Endothelial cell of hepatic sinusoid (primary cell): Measurements from ENCODE around the gene TRPC4AP.

Experiments
- in situ Hi-C: cut with HindIII; loops from 2 replicates; pipeline ENCODE4 v1.10.0; 2017; ENCODE audit warnings: low sequenced_read_pairs

The TRPC4AP gene

DNA sequence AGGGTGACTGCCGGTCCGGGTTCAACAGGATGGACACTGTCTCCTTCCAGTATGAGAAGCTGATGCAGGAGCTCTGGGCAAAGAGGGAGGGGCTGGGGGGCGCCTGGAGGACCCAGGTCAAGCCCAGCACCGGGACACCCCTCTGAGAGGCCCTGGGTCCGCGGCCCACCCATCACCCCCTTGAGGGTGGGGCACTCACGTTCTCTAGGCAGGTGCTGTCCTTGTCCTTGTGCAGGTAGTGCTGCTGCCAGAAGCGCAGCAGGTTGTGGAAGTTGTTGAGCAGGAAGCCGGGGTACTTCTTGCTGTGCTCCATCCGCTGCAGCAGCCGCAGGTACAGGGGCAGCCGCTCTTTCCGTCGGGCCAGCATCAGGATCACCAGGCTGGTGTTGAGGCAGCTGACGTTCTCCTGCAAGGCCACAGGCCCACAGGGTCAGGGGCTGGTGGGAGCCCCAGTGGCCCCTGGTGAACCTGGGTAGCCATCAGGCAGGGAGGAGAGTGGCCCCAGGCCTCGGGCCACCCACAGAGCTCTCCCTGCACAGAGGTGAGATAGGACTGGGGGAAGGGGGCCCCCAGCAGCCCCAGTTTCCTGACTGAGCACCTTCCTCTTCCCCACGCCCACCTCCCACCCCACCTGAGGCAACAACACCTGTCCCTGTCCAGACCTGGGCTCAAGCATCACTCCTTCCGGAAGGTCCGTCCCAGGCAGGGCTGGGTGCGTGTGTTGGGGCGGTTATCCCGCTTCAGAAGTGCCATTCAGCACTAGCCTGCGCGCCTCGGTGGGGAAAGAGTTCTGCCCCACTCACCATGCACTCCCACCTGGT, 89.2 kb downstream of the TRPC4AP start:
- in situ Hi-C loops = no loop called here

DNA sequence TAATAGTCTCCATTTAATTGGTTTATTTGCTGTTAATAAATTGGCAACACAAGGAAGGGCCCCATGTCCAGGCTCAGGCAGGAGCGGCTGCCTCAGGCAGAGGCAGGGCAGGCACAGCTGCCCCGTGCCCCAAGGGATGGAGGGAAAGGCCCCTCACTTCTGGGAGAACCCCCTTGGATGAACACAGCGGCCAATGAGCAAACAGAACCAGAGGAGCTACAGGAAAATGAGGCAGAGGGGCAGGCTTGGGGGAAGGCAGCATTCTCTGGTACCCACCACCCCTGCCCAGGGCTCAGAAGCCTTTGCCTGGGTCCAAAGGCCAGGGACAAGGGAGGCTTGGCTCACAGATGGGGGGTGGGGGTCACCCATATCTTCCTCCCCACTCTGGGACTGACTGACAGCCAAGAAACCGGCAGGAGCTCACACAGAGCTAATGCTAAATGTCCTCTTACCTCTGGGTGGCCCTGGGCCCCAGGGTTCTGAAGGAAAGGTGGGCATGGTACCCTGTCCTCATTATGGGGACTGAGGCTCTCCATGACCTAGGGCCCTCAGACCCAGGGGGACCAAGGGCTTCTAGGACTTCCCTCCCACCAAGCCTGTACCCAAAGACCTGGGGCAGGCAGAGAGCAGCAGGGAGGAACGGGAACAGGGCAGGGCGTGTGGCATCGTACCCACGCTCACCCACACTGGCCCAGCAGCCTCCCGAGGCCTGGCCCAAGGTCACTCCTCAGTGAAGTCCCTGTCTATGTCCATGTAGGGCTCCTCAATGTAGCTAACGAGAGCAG, 90.0 kb downstream of the TRPC4AP start:
- in situ Hi-C loops = no loop called here

DNA sequence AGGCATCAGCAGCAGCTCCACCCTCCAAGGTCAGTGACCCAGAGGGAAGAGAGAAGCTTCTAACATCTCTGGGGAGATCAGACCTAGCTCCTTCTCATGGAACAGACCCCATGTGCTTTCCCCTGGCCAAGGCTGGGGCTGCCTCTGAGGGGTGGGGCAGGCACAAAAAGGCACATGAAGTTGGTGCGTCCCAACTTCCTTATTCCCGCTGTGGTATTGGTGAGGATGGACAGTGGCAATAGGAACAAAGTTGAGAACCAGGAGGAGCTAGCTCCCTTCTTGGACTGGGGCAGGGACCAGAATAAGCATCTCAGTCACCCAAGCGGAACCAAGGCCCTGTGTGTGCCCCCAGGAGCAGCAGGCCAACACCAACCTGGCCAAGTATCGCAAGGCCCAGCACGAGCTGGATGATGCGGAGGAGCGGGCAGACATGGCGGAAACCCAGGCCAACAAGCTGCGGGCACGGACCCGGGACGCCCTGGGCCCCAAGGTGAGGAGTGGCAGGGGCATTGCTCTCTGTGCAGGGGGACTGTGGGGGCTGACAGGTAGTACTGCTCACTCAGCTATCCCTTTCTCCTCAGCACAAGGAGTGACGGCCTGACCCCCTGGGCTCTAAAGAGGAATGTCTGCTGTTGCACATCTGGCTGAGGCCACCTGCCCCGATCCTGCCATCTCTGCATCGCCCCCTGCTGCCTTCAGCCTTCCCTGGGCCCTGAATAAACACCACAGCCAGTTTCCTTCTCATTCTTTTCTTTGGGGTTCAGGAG, 90.8 kb downstream of the TRPC4AP start:
- in situ Hi-C loops = no loop called here

DNA sequence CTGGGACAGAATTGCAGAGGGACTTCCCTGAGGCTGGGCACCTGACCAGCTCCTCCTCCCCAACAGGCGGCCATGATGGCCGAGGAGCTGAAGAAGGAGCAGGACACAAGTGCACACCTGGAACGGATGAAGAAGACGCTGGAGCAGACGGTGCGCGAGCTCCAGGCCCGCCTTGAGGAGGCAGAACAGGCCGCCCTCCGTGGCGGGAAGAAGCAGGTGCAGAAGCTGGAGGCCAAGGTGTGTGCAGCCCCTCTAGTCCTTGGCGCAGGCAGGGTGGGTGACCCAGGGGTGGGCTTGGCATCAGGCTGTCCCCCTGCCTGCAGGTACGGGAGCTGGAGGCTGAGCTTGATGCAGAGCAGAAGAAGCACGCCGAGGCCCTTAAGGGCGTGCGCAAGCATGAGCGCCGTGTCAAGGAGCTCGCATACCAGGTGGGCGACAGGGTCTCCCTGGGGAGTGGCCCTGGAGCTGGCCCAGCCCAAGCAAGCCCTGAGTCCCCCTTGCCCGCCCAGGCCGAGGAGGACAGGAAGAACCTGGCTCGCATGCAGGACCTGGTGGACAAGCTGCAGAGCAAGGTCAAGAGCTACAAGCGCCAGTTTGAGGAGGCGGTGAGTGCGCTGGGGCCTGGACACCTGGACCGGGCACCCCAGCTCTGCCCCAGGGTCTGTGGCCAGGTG, 91.5 kb downstream of the TRPC4AP start:
- in situ Hi-C loops = no loop called here

DNA sequence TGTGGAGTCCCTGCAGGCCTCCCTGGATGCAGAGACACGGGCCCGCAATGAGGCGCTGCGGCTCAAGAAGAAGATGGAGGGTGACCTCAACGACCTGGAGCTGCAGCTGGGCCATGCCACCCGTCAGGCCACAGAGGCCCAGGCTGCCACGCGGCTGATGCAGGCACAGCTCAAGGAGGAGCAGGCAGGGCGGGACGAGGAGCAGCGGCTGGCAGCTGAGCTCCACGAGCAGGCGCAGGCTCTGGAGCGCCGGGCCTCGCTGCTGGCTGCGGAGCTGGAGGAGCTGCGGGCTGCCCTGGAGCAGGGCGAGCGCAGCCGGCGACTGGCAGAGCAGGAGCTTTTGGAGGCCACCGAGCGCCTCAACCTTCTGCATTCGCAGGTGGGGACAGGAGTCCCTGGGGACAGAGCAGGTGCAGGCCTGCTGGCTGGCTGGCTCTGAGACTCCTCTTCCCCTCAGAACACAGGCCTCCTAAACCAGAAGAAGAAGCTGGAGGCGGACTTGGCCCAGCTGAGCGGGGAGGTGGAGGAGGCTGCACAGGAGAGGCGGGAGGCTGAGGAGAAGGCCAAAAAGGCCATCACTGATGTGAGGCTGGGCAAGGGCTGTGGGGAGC, 92.2 kb downstream of the TRPC4AP start:
- in situ Hi-C loops = no loop called here

DNA sequence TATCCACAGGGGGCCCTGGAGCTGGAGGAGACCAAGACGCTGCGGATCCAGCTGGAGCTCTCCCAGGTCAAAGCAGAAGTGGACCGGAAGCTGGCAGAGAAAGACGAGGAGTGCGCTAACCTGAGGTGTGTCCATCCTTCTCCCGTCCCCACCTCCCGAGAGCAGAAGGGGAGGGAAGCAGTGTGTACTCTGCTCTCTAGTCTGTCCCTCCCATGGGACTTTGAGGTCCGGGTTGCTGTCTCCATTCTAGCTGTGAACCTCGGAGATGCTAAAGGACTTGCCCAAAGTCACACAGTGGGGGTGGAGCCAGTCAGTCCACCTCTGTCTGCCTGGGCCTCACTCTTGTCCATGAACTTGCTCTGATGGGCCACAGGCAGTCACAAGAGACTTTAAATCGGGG, 92.8 kb downstream of the TRPC4AP start:
- in situ Hi-C loops = no loop called here

DNA sequence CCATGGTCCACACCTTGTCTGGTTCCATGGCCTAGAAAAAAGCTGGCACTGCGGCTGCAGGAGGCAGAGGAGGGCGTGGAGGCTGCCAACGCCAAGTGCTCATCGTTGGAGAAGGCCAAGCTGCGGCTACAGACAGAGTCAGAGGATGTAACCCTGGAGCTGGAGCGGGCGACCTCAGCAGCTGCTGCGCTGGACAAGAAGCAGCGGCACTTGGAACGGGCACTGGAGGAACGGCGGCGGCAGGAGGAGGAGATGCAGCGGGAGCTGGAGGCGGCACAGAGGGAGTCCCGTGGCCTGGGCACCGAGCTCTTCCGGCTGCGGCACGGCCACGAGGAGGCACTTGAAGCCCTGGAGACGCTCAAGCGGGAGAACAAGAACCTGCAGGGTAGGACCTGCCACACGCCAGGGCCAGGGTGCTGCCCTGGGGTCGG, 93.6 kb downstream of the TRPC4AP start:
- in situ Hi-C loops = no loop called here

DNA sequence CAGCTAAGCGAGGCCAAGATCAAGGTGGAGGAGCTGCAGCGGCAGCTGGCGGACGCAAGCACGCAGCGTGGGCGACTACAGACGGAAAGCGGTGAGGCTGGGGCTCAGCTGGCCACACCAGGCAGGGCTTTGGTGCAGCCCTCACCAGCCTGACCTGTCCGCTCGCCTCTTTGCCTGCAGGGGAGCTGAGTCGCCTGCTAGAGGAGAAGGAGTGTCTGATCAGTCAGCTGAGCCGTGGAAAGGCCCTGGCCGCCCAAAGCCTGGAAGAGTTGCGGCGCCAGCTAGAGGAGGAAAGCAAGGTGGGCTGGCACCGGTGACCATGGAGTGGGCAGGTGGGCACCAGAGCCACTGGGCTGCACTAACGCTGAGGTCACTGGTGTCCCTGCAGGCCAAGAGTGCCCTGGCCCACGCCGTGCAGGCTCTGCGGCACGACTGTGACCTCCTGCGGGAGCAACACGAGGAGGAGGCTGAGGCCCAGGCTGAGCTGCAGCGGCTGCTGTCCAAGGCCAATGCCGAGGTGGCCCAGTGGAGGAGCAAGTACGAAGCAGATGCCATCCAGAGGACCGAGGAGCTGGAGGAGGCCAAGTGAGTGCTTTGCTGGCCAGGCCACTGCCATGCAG, 94.2 kb downstream of the TRPC4AP start:
- in situ Hi-C loops = no loop called here

DNA sequence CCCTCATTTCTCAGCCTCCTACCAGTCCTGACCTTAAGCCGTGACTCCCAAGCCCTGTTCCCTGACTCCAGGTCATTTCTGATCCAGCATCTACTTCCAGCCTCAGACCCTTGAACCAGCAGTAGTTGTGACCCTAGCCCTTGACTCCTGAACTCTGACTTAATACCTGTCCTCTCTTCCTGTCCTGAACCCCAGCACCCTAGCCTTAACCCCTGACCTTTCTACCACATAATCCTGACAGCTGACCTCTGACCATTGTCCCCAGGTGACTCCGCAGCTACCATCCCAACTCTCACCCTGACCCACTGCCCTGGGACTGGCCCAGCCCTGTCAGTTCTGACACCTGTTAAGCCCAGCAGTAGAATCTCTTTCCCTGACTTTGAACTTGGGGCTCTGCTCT, 94.8 kb downstream of the TRPC4AP start:
- in situ Hi-C loops = no loop called here

DNA sequence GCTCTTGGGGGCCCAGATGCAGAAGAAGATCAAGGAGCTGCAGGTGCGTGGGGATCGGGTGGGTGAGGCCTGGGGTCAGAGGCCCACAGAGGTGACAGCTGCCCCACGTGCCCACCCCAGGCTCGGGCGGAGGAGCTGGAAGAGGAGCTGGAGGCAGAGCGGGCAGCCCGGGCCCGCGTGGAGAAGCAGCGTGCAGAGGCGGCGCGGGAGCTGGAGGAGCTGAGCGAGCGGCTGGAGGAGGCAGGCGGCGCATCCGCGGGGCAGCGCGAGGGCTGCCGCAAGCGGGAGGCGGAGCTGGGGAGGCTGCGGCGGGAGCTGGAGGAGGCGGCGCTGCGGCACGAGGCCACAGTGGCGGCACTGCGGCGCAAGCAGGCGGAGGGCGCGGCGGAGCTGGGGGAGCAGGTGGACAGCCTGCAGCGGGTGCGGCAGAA, 95.5 kb downstream of the TRPC4AP start:
- in situ Hi-C loops = no loop called here

DNA sequence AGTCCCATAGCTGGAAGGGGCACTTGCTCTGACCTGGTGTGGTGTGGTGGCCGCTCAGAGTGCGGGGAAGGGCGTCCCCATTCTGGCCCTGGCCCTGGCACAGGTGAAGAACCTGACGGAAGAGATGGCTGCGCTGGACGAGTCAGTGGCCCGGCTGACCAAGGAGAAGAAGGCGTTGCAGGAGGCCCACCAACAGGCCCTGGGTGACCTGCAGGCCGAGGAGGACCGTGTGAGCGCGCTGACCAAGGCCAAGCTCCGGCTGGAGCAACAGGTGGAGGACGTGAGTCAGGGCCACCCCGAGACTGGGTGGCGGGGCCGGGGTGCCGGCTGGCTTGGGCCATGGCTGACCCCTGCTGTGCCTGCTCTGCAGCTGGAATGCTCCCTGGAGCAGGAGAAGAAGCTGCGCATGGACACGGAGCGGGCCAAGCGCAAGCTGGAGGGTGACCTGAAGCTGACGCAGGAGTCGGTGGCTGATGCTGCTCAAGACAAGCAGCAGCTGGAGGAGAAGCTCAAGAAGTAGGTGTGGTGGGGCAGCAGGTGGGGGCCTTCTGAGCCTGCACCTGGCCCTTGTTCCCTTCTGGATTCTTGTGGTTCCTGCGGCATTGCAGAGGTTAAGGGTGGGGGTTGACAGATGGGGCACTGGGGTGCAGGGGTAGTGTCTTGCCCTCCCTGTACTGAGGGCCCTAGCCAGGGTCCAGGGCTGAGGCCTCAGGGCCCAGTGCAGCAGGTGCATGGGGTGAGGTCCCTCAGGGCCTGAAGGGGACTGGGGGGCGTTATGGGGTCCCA, 96.2 kb downstream of the TRPC4AP start:
- in situ Hi-C loops = no loop called here

DNA sequence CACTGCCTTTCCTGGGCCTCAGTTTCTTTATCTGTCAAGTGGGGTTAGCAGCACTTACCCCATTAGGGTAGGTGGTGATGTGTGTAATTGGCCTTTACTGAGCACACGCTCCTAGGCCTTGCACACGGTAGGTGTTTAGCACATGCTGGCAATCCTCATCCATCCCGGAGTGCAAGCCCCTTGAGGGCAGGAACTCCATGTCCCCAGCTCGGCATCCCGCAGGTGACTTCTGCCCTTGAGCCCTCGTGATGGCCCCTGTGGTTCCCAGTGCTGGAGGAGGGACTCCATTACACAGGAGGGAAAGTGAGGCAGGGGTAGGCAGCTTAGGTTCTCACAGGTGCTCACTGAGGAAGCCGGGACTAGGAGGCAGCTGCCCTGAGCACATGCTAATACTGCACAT, 96.9 kb downstream of the TRPC4AP start:
- in situ Hi-C loops = no loop called here

DNA sequence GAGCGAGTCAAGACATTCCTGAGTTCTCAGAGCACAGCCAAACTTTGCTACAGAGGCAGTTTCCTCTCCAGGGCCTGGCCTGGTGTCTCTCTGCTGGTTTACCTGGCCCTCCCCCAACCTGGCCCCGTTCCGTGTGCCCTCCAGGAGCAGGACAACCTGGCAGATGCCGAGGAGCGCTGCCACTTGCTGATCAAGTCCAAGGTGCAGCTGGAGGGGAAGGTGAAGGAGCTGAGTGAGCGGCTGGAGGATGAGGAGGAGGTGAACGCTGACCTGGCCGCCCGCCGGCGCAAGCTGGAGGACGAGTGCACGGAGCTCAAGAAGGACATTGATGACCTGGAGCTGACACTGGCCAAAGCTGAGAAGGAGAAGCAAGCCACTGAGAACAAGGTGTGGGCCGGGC, 97.4 kb downstream of the TRPC4AP start:
- in situ Hi-C loops = no loop called here

DNA sequence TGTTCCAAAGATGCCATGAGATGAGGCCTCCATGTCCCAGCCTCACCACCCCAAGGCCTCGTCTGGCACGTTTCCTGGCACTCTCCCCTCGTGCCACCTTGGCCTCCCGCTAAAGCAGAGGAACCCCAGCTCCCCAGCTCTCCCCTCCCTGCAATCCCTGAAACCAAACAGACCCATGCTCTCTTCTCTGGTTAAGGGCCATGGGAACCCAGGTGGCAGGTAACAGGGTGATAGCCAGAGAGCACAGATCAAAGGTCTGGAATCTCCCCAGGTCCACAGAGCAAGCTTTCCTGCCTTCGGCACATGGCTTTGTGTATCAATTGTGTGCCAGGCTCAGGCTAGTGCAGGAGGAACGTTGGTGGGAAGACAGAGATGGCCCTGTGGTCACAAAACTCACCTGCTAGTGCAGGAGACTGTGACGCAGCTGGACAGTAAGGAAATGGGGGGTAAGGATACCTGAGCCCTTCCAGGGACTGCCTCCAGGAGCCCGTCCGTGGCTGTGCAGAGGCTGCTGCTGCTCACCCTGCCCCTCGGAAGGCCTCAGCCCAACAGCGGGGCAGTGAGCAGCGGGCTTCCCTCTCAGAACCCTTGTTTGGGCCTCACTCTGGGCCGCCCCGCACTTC, 98.0 kb downstream of the TRPC4AP start:
- in situ Hi-C loops = no loop called here

DNA sequence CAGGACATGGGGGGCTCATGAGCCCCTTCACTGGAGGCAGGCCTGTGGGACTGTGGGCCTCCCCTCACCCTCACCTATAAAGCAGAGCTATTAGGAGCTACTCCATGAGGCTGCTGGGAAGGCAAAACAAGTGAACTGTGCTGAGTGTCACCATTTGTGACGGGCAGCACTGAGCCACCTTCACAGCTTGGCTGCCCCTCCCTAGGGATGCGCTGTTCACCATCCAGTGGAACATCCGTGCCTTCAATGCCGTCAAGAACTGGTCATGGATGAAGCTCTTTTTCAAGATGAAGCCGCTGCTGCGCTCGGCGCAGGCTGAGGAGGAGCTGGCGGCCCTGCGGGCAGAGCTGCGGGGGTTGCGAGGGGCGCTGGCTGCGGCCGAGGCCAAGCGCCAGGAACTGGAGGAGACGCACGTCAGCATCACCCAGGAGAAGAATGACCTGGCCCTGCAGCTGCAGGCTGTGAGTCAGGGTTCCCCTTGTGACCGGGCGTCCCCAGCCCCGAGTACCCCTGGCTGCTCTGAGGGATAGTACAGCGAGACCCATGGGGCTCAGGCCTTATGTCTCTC, 98.6 kb downstream of the TRPC4AP start:
- in situ Hi-C loops = no loop called here

DNA sequence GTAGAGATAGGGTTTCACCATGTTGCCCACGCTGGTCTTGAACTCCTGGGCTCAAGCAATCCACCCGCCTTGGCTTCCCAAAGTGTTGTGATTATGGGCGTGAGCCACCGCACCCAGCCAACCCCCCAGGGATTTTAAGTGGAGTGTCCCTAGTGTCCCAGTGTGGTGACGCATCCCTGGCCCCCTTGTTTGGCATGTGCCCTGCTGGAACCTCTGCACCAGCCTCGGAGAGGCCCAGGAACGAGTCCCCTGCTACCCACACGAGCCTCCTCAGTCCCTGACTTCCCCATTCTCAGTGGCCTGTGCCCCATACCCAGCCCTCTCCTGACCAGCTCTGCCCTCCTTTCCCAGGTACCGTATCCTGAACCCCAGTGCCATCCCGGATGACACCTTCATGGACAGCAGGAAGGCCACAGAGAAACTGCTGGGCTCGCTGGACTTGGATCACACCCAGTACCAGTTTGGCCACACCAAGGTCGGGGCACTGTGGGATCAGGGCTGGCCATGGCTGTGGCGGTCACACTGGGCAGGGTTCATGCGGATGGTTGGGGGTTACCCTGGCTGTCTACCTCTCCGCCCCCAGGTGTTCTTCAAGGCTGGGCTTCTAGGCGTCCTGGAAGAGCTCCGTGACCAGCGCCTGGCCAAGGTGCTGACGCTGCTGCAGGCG, 99.7 kb downstream of the TRPC4AP start:
- in situ Hi-C loops = no loop called here

DNA sequence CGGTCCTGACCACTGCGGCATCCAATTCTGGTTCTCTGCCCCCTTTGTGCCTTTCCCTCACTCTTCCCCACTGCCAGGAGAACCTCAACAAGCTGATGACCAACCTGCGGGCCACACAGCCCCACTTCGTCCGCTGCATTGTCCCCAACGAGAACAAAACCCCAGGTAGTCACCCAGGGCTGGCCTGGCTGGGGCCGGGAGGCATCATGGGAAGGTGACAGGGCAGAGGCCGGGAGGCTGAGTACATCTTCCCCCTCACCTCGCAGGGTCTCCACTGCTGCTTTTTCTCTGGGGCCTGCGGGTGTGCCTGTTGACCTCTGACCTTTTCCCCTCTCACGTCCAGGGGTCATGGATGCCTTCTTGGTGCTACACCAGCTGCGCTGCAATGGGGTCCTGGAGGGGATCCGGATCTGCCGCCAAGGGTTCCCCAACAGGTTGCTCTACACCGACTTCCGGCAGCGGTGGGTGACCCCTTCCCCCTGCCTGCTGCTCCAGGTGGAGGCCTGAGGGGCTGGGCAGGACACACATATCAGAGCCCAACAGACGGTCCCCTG, 101.9 kb downstream of the TRPC4AP start:
- in situ Hi-C loops = no loop called here

DNA sequence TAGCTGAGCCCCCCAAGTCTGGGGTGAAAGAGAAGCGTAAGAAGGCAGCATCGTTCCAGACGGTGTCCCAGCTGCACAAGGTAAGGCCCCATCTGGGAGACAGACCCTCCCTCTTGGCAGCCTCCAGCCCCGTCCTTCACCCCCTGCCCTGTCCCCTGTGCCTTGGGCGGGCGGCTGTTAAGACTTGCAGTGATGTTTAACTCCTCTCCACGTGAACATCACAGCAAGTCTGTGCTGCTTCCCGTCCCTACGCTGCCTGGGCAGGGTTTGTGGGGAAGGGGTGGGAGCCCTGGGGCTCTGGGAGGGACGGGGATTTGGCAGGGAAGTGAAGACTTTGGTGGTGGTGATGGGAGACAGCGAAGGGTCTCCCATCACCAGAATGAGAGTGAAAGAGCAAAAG, 102.4 kb downstream of the TRPC4AP start:
- in situ Hi-C loops = no loop called here
